Body of pancreas (tissue), 4 donors: ENCODE results near the gene RAPGEF5.

Experiments
- POLR2A ChIP-seq, 3 donors: fragments of 450-650 bp; IDR thresholded peaks; one replicate each; pipeline ENCODE4 v1.6.1; 2016; ENCODE audit warnings: antibody characterized with exemption in 3 of 3, mild to moderate bottlenecking in 2 of 3
- TF ChIP-seq, protein P1 (sequence below), 7 experiments: fragments of 450-650 bp in 4 of 7; fragments of 200-600 bp in 3 of 7; sonication (generic) in 3 of 7; IDR thresholded peaks; one replicate each; pipeline ENCODE4 v1.5.1; 2016 to 2019; ENCODE audit warnings: antibody characterized with exemption in 7 of 7

DNA sequence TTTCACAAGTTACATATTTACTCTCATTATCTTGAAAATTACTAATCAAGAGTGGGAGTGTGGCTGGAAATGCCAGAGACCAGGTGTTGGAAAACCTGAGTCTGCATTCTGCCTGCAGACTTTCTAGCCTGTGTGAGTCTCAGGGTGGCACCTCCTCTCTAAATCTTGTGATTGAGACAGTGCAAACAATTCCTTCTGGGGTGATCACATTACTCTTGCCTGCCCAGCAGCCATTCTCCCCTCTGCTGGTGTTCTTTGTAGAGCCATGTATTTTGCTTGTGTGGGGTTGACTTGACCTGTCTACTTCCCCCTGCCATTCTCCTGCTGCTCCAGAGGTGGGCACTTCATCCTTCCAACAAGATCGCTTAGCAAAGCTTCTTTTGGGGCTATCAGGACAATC is 101.1 kb downstream of the RAPGEF5 start:
- TF ChIP-seq POLR2A (IDR thresholded peaks at IDR 0.05) = peak in 1 of 3 donors; percentile 20
- TF ChIP-seq, protein P1, sequence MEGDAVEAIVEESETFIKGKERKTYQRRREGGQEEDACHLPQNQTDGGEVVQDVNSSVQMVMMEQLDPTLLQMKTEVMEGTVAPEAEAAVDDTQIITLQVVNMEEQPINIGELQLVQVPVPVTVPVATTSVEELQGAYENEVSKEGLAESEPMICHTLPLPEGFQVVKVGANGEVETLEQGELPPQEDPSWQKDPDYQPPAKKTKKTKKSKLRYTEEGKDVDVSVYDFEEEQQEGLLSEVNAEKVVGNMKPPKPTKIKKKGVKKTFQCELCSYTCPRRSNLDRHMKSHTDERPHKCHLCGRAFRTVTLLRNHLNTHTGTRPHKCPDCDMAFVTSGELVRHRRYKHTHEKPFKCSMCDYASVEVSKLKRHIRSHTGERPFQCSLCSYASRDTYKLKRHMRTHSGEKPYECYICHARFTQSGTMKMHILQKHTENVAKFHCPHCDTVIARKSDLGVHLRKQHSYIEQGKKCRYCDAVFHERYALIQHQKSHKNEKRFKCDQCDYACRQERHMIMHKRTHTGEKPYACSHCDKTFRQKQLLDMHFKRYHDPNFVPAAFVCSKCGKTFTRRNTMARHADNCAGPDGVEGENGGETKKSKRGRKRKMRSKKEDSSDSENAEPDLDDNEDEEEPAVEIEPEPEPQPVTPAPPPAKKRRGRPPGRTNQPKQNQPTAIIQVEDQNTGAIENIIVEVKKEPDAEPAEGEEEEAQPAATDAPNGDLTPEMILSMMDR (IDR thresholded peaks at IDR 0.05) = peak in 4 of 7 experiments; percentile 19 to 46 (median 34)
